ENCODE measurements around the gene ADAP1.

GRCh38 chr7:898855-899681 is 55.4 kb downstream of the ADAP1 start:
- no peak for TF ChIP-seq ZNF274 (IDR thresholded peaks at IDR 0.05; ENCODE audit: low read depth, low read length)
- no peak for TF ChIP-seq YY1 (IDR thresholded peaks at IDR 0.05; ENCODE audit: insufficient read depth, insufficient read length)

All from NT2/D1 (cell line).